Brain pericyte (primary cell): ENCODE data around the gene DLEC1.
"Not testable (repeated sequence)": the region's sequence is repeated elsewhere in the genome, so short reads cannot be mapped to it uniquely, and the experiment has no call there.

ENCODE experiments used
- DNase-seq: peaks from one replicate; pipeline ENCODE4 v3.0.0-alpha.2; 2012; ENCODE audit warnings: low read depth, low spot score

The DLEC1 gene

GRCh38 chr3:38120693-38121450 is 81.9 kb downstream of the DLEC1 start:
- DNase-seq, result no peak

DNA sequence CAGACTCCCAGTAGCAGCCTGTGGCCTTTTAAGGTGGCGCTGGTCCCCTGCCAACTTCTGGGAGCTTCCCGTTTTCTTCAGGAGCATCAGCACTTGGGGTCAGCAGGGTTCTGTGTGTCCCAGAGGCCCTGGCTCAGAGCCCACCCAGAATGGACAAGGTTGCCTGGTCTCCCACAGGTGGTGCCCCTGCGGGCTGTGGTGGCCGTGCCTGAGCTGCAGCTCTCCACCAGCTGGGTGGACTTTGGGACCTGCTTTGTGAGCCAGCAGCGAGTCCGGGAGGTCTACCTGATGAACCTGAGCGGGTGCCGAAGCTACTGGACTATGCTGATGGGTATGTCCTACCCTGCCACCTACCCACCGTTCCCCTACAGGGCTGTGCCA is 82.4 kb downstream of the DLEC1 start:
- no peak for DNase-seq

DNA sequence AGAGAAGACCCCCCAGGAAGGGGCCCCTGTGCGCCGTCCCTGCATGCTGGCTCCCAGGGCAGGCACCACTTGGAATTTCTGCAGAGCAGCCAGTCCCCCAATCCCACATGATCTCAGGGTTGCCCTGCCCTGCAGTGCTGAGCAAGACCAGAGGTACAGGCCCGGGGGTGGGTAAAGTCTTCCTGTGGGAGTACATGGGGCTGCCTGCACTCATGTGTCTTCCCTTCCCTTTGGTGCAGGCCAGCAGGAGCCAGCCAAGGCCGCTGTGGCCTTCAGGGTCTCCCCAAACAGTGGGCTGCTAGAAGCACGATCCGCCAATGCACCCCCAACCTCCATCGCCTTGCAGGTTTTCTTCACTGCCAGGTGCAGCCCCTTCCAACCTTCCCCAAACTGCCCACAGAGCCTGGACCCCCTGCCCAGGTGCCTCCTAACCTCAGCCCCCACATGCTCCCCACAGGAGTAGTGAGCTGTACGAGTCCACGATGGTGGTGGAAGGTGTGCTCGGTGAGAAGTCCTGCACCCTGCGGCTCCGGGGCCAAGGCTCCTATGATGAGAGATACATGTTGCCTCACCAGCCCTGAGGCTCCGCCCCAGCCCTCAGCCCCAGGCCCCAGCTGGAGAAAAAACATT is 82.9 kb downstream of the DLEC1 start:
- DNase-seq, result no peak

DNA sequence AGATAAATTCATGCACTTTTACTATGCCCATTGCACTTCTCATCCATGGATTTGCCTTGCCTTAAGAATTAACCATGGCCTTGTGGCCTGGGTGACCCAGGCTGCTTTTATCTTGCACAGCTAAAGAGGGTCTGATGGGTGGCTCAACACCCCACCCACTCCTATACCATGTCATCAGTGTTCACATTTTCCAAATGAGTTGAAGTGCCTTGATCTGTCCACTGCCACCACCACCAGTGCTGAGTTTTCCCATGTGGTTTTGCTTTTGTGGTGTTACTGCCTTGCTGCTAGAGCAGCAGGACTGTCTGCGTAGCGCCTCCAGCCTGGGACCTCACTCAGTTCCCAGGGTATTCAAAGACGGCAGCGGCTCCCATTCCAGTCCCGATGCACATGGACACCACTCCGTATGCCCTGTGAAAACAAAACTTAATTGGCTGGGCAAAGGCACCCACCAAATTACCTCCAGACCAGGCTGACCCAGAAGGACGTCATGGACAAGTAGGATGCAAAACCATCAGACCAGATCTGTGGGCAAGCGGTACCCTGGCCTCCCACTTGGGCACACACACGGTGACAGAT is 83.8 kb downstream of the DLEC1 start:
- no peak for DNase-seq

DNA sequence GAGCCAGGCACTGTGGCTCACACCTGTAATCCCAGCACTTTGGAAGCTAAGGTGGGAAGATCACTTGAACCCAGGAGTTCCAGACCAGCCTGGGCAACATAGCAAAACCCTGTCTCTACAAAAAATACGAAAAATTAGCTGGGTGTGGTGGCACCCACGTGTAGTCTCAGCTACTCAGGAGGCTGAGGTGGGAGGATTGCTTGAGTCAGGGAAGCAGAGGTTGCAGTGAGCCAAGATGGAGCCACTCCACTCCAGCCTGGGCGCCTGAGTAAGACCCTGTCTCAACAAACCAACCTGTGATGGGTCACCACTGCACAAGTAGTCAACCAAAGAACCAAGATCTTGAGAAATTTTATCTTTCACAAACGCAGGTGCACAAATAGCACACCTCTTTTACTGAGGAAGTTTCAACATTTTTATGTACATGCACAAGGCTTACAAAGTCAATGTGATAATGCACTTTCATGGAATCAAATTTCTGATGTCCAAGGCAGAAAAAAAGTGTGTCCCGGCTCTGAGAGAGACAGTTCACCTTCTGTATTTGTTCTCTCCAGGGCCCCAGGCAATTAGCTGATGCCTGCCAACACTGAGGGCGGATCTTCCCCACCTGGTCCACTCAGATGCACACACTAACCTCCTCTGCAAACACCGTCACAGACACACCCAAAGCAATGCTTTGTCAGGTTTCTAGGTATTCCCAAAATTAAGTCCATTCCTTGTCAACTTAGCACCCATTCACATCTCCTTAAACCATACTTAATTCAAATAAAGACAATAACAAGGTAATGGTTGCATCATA is 85.5 kb downstream of the DLEC1 start:
- DNase-seq, result no peak

DNA sequence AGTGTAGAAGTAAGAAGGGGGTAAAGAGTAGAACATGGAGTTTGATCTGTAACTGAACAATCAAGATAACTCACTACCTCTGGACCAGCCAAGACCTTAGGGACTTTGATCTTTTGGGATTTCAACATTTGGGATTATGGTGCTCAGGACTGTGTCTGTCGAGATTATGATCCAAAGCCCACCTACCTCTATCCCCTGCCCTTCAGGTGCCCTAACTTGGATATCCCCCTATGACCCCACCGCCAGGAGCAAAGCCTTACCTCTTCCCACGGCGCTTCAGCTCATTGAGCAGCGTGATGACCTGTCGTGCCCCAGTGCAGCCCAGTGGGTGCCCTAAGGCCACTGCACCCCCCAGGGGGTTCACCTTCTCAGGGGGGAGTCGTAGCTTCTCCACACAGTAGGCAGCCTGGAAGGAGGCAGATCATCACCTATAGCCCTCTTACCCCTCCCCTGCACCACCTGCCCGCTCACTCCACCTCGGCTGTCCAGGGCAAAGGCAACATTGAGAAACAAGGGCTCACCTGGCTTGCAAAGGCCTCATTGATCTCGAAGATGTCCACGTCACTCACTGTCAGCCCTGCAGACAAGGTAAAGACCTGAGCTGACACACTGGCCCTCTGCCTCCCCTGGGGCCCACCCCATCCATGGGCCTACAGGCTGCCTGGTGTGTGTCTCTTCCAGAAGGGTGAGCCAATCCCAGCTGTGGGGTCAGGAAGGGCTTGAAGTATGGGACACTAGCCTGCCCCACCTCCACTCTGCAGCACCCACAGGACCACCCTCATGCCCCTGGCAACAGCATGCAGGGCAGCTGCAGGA is 86.5 kb downstream of the DLEC1 start:
- no peak for DNase-seq

GRCh38 chr3:38126121-38126892 is 87.3 kb downstream of the DLEC1 start:
- DNase-seq, result no peak

DNA sequence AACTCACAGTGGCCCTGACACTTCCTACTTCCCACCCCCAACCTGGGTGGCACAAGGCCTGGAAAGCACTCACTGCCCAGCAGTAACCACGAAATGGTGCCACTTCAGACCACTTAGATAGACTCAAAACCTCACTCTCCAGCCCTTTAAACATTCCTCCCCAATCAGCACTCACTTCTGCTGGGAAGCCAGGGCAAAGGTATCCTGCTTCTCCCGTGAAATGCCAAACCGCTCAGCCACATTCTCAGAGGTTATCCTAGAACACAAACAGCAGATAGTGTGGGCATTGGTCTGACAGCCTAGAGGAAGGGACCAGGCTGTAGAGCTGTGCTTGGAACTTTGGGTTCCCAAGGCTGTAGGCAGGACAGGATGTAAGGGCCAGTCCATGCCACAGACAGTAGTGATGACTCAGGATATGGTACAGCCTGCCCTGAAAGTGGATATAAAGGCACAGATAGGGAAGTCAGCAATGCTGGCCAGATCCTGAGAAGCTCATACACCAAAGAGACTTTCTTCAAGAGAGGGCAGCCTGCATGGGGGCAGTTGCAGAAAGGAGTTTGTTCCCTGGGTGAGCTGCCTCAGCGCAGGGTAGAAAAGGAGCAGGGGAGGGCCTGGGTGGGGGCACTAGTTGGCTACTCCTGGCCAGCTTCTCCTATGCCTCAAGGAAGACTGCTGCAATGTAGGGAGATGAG is 88.7 kb downstream of the DLEC1 start:
- DNase-seq, result no peak

DNA sequence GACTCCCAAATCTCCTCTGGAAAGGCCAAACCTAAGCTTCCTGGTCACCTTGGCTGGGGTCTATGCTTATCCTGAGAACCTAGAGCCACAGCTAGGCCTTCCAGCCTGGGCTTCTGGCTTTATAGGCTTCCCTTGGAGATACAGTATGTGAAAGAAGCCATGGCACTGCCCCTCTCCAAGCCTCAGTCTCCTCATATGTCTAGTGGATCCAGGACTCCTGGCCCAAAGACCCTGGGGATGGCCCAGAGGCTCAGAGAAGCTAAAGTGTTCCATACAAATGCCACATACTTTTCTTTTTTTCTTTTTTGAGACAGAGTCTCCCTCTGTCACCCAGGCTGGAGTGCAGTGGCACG is 89.3 kb downstream of the DLEC1 start:
- no peak for DNase-seq

DNA sequence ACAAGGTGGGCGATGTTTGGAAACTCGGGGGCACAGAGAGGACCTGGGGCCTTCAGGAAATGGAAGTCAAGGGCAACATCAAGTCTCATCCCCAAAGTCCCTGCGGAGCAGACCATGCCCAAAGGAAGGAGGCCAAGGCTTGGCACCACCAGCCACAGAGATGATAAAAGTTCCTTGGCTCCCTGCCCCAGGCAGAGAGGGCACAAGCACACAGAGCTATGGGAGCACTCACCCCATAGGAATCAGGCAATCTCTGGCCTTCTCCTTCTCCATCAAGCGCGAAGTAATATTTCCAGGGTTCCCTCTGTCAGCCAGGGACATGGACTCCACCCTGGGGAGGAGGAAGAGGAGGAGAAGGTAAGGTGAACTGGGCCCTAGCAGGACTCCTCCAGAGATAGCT is 90.0 kb downstream of the DLEC1 start:
- DNase-seq, result no peak

- DNase-seq, result no peak
Measured at GRCh38 chr3:38130631-38131065, 91.6 kb downstream of the DLEC1 start.

DNA sequence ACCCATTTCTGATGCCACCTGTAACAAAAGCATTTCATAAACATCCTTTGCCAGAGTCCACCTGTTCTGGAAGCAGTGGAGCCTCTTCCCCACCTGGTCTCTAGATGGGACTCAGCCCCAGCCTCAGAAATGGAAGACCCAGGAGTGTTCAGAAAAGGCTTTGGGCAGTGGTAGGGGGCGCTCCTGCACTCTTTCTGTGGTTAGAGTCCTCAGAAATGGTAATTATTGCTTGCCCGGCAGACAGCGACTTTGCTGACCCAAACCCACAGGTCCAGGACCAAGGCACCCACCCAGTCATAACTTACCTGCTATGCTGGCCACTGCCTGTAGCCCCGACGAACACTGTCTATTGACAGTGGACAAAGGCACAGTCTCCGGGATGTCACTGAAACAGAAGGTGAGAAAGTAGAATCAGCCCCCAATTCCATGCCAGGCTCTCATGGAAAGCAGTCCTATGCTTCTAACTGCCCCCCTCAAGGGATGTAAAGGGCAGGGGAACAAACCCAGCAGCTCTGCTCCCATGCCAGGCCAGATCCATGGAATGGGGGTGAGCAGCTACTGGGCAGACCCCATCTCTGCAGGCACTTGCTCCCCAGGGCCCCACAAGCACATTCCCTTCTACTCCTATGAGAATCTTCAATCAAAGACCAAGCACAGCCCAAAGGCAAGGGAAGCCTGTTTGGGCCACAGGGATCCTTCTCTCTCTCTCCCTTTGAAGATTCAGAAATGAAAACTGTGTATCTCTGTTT is 92.8 kb downstream of the DLEC1 start:
- DNase-seq, result no peak

DNA sequence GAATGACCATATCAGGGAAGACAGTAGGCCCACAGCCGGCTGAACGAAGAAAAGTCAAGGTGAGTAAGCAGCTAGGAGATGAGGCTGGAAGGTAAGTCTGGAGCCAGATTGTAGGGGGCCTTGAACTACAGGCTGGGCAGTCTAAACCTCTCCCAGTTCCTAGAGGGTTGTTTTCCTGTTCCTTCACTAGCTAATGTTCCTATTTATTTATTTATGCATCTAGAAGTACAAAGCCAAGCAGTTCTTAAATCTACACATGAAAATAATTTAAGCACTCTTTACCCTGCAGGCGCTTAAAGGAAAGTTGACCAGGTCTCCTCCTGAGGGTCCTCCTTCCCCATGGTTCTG is 94.2 kb downstream of the DLEC1 start:
- DNase-seq, result no peak

GRCh38 chr3:38133557-38134405 is 94.8 kb downstream of the DLEC1 start:
- DNase-seq, result no peak

- not testable (repeated sequence) for DNase-seq
Measured at GRCh38 chr3:38134517-38135143, 95.6 kb downstream of the DLEC1 start.

GRCh38 chr3:38135621-38136277 is 96.7 kb downstream of the DLEC1 start:
- DNase-seq, result not testable (repeated sequence)

DNA sequence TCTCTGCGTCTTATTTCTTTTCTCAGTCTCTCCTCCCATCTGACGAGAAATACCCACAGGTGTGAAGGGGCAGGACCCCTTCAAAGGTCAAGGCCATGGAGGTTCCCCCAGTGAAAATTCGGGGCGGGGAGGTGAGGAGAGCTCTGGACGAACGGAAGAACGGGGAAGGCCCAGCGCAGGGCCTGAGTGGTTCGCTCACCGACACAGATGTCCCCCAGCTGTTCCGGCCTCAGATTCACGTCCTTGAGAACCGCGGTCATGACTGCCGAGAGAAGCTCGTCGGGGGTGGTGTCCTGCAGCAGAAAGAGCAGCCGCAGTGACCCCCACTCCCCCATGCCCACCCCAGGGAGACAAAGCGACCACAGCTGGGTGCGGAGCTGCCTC is 97.4 kb downstream of the DLEC1 start:
- DNase-seq, result no peak
